ENCODE results near the gene TPX2. TPM values are rescaled to one million over a fixed set of nuclear protein-coding genes. Genes with fewer than 3 reads are reported as not detected.

Gene TPX2
- polyA plus RNA-seq, 1 donor (not counting 4 experiments of a cell fraction or from before 2014, with no cell fraction given): 31.5 TPM

DNA sequence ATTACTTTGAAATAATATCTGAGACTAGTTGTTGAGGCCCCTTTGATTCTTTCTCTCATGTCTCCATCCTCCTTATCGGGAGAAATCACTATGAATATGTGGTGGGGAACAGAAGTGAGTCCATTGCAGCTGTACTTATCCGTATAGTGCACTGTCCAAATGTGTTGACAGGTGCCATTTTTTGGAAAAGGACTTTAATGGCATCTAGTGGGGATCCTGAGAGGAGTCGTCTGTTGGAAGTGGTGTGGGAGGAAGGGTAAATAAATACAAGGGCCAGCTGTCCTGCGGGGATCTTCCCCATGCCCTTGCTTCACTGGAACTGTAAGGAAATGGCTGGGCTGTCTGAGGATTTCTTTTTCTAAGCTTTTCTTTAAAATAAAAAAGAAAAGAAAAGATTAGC, 19.4 kb downstream of the TPX2 start:
- Histone ChIP-seq H3K27me3 (ENCODE audit: control insufficient read depth, extremely low read depth, insufficient read depth, low read length) (no peaks in the 10 kb centered on the region), H4K20me1 (ENCODE audit: control insufficient read depth, extremely low read depth, insufficient read depth, low read length) (no peaks in the 10 kb centered on the region), H3K79me2 (ENCODE audit: control insufficient read depth, insufficient read depth, low read length) (peaks cover 53% of the 10 kb centered on the region), H3K27ac (ENCODE audit: control insufficient read depth, insufficient read depth, low read length) (no peak overlapping the region), H3K9me1 (ENCODE audit: control insufficient read depth, extremely low read depth, insufficient read depth, low read length) (no peaks in the 10 kb centered on the region), H3K4me1 (ENCODE audit: control insufficient read depth, extremely low read depth, insufficient read depth, low read length) (no peaks in the 10 kb centered on the region), H3K4me3 (ENCODE audit: control insufficient read depth in 2 of 3, extremely low read depth in 1 of 3, insufficient read depth in 2 of 3, low read depth in 1 of 3, low read length in 3 of 3) (no peak overlapping the region), H2AFZ (ENCODE audit: control insufficient read depth, low read length) (no peak overlapping the region), H3K4me2 (ENCODE audit: control insufficient read depth, extremely low read depth, insufficient read depth, low read depth, low read length) (no peak overlapping the region), H3K36me3 (ENCODE audit: control insufficient read depth in 2 of 2, extremely low read depth in 1 of 2, insufficient read depth in 2 of 2, low read length in 2 of 2) (peaks cover 4 to 13% of the 10 kb centered on the region in 2 experiments), H3K9me3 (ENCODE audit: control insufficient read depth, low read depth, low read length) (no peaks in the 10 kb centered on the region), H3K9ac (ENCODE audit: control insufficient read depth, extremely low read depth, insufficient read depth, low read length) (no peak overlapping the region)
- TF ChIP-seq, protein P1, sequence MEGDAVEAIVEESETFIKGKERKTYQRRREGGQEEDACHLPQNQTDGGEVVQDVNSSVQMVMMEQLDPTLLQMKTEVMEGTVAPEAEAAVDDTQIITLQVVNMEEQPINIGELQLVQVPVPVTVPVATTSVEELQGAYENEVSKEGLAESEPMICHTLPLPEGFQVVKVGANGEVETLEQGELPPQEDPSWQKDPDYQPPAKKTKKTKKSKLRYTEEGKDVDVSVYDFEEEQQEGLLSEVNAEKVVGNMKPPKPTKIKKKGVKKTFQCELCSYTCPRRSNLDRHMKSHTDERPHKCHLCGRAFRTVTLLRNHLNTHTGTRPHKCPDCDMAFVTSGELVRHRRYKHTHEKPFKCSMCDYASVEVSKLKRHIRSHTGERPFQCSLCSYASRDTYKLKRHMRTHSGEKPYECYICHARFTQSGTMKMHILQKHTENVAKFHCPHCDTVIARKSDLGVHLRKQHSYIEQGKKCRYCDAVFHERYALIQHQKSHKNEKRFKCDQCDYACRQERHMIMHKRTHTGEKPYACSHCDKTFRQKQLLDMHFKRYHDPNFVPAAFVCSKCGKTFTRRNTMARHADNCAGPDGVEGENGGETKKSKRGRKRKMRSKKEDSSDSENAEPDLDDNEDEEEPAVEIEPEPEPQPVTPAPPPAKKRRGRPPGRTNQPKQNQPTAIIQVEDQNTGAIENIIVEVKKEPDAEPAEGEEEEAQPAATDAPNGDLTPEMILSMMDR (optimal IDR thresholded peaks at IDR 0.05 in 1 of 3, IDR thresholded peaks at IDR 0.05 in 1 of 3, conservative IDR thresholded peaks at IDR 0.05 in 1 of 3; ENCODE audit: extremely low read depth in 1 of 3, insufficient read depth in 2 of 3, low read length in 3 of 3): no peak
- TF ChIP-seq EZH2 (IDR thresholded peaks at IDR 0.05; ENCODE audit: low read length): no peak
- dilution Hi-C loops (cut with MboI; ENCODE audit: extremely low pct_ligation_motif_present, low sequenced_read_pairs): no loop called here
- DNase-seq (ENCODE audit: low read depth, low spot score) (no peak), FAIRE-seq (no peak)

DNA sequence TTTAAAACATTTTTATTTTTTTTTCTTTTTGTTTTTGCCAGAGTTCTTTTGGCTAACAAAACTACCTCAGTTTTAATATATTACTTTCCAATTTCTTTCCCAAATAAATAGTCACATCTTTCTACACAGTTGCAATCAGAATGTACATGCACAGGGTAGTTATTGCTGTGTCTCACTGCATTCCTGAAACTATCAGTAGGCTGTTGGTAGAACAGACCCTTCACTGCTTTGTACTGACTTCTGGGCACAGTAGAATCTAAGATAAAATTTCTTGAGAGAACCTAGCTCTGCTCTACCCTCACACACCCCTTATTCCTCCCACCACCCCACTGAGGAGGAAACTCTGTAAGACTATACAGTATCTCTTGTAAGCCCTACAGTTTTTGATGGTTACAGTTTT, 19.9 kb downstream of the TPX2 start:
- FAIRE-seq: no peak
- H3K9me3 ChIP-seq (ENCODE audit: control insufficient read depth, low read depth, low read length): no peaks in the 10 kb centered on the region
- H2AFZ ChIP-seq (ENCODE audit: control insufficient read depth, low read length): no peak overlapping the region
- H3K27ac ChIP-seq (ENCODE audit: control insufficient read depth, insufficient read depth, low read length): no peak overlapping the region
- H3K4me2 ChIP-seq (ENCODE audit: control insufficient read depth, extremely low read depth, insufficient read depth, low read depth, low read length): no peak overlapping the region
- dilution Hi-C loops (cut with MboI; ENCODE audit: extremely low pct_ligation_motif_present, low sequenced_read_pairs): no loop called here
- no peak overlapping the region for H3K9ac ChIP-seq (ENCODE audit: control insufficient read depth, extremely low read depth, insufficient read depth, low read length)
- no peaks in the 10 kb centered on the region for H3K27me3 ChIP-seq (ENCODE audit: control insufficient read depth, extremely low read depth, insufficient read depth, low read length)
- no peak overlapping the region for H3K4me3 ChIP-seq (ENCODE audit: control insufficient read depth in 2 of 3, extremely low read depth in 1 of 3, insufficient read depth in 2 of 3, low read depth in 1 of 3, low read length in 3 of 3)
- peaks cover 4 to 13% of the 10 kb centered on the region in 2 experiments for H3K36me3 ChIP-seq (ENCODE audit: control insufficient read depth in 2 of 2, extremely low read depth in 1 of 2, insufficient read depth in 2 of 2, low read length in 2 of 2)
- TF ChIP-seq EZH2 (IDR thresholded peaks at IDR 0.05; ENCODE audit: low read length): no peak
- TF ChIP-seq, protein P1 (optimal IDR thresholded peaks at IDR 0.05 in 1 of 3, IDR thresholded peaks at IDR 0.05 in 1 of 3, conservative IDR thresholded peaks at IDR 0.05 in 1 of 3; ENCODE audit: extremely low read depth in 1 of 3, insufficient read depth in 2 of 3, low read length in 3 of 3): no peak
- no peaks in the 10 kb centered on the region for H4K20me1 ChIP-seq (ENCODE audit: control insufficient read depth, extremely low read depth, insufficient read depth, low read length)
- no peak for DNase-seq (ENCODE audit: low read depth, low spot score)
- H3K4me1 ChIP-seq (ENCODE audit: control insufficient read depth, extremely low read depth, insufficient read depth, low read length): no peaks in the 10 kb centered on the region
- no peaks in the 10 kb centered on the region for H3K9me1 ChIP-seq (ENCODE audit: control insufficient read depth, extremely low read depth, insufficient read depth, low read length)
- H3K79me2 ChIP-seq (ENCODE audit: control insufficient read depth, insufficient read depth, low read length): peaks cover 49% of the 10 kb centered on the region

Measured in keratinocyte (primary cell).